GM19238 (cell line): Measurements from ENCODE around the gene PLXNA4.

Experiments used
- DNase-seq: peaks from one replicate; pipeline ENCODE4 v3.0.0; 2011; ENCODE audit warnings: low spot score; ENCODE audit not compliant: insufficient read length

PLXNA4 gene

DNA sequence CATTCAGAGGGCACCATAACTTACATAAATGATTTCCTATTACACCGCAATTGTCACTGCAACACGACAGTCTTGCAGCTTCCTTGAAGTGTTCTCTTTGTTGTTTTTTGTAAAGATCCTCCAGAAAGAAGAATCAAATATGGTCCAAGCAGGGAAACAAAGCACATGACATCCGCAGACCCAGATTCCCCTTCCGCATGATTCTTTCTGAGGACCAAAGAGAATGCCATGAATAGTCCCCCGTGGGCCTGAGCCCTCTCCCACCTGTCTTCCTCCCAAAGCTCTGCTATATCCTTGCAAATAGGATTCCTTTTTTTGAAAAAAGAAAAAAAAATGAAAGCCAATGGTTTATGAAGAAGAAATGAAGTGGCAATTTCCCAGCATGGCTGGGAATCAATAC, 10.8 kb downstream of the PLXNA4 start:
- no peak for DNase-seq

DNA sequence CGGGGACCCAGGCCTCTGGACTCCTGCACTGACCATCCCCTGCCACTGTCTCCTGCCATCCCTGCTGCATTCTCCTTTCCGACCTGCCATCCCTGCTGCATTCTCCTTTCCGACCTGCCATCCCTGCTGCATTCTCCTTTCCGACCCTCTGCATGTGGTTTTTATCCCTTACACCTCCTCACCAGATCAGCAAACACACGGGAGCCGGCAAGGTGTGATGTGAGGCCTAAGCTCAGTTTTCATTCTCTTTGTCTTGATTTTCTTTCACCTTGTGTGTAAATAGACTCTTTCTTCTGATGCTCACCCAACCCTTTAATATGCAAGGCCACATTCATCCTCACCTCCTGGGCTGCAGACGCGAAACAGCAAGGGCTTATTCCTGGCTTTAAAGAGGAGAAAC, 11.4 kb downstream of the PLXNA4 start:
- DNase-seq = no peak

DNA sequence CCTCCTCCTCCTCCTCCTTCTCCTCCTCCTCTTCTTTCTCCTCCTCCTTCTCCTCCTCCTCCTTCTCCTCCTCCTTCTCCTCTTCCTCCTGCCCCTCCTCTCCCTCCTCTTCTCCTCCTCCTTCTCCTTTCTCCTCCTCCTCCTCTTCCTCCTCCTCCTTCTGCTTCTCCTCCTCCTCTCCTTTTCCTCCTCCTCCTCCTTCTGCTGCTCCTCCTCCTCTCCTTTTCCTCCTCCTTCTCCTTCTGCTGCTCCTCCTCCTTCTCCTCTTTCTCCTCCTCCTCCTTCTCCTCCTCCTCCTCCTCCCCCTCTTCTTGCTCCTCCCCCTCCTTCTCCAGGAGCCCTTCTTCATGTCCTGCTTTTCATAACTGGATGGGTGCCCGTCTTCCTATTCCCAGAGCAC, 12.2 kb downstream of the PLXNA4 start:
- no peak for DNase-seq

DNA sequence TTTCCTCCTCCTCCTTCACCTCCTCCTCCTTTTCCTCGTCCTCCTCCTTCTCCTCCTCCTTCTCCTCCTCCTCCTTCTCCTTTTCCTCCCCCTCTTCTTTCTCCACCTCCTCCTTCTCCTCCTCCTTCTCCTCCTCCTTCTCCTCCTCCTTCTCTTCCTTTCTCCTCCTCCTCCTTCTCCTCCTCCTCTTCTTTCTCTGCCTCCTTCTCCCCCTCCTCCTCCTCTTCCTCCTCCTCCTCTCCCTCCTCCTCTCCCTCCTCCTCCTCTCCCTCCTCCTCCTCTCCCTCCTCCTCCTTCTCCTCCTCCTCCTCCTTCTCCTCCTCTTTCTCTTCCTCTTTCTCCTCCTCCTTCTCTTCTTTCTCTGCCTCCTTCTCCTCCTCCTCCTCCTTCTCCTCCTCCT, 13.6 kb downstream of the PLXNA4 start:
- no peak for DNase-seq

DNA sequence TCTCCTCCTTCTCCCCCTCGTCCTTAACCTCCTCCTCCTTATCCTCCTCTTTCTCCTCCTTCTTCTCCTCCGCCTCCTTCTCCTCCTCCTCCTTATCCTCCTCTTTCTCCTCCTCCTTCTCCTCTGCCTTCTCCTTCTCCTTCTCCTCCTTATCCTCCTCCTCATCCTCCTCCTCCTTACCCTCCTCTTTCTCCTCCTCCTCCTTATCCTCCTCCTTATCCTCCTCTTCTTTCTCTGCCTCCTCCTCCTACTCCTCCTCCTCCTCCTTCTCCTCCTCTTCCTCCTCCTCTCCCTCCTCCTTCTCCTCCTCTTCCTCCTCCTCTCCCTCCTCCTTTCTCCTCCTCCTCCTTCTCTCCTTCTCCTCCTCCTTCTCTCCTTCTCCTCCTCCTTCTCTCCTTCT, 14.5 kb downstream of the PLXNA4 start:
- DNase-seq = no peak

DNA sequence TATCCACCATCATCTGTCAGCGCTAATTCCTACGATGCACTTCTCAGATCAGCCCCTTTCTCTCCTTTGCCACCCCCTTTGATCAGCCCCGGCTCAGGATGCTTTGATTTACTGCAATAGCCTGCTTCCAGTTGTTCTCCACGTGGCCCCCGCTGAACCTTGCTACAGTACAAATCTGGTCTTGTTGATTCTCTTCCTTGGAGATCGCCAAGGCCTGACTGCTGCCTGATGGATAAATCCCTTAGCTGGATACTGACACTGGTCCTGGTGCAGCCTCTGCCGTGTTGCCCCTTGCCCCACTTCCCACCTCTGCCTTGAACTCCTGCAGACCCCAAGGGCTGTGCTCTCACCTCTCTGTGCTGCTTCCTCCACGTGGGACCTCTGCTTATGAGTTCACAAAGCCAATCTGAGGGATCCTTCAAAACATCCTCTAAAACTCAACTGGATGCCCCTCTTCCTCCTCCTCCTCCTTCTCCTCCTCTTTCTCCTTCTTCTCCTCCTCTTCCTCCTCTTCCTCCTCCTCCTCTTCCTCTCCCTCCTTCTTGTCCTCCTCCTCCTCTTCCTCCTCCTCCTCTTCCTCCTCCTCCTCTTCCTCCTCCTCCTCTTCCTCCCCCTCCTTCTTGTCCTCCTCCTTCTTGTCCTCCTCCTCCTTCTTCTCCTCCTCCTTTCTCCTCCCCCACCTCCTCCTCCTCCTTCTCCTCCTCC, 15.3 kb downstream of the PLXNA4 start:
- no peak for DNase-seq

DNA sequence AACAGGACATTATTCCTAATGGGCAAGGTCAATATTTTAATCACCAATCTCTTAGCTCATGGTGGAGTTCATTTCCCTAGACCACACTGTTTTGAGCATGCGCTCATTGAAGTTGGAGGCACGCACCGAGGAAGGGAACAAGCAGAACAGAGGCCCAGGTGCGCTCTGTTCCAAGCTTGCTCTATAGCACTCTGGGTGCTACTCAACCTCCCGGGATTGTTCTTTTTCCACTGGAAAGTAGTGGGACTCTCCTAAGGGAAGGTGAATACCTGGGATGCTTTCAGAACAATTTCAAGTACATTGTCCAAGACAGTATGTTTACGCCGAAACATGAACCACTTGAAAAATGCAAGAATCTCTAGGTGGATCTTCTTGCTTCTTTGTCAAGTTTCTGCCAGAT, 16.2 kb downstream of the PLXNA4 start:
- no peak for DNase-seq

DNA sequence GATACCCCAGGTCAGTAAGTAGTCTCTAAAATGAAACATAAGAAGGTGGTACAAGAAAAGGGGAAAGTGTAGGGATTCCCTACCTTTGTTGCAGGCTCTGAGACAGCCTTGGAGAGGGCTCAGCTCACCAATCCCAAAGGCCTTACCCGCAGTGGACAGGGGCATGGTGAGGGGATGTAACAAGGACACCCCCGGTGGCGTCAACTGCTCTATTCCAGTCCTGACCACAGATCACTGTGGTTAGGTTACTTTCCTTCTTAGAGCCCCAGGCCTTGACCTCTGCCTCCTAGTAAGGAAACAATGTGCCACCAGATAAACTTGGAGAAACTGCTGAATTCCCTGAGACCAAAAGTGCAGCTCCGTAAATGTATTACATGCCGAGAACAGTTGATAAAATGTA, 17.5 kb downstream of the PLXNA4 start:
- no peak for DNase-seq

DNA sequence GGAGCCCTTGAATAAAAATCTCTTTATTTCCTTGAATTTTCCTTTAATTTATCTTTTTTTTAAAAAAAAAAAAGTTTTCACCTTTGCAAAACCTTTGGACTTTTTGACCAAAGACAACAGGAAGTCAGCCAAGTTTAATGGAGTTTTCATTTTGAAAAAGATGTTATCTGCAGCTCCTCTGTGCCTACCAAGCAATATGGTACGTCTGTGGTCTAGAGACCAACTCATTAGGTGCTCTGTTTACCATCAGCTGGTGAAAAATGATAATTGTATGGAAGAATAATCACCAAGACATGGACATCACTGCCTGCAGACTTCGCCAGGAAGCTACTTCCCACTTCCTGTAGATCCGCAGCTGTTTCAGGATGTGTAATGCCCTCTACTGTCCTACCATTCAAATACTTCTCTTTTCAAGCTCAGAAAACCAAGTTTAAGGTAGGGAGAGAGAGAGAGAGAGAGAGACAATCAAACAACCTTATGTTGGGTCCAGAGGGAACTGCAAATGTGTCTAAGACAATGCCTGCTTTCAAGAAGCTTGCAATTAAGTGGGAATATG, 18.7 kb downstream of the PLXNA4 start:
- no peak for DNase-seq

DNA sequence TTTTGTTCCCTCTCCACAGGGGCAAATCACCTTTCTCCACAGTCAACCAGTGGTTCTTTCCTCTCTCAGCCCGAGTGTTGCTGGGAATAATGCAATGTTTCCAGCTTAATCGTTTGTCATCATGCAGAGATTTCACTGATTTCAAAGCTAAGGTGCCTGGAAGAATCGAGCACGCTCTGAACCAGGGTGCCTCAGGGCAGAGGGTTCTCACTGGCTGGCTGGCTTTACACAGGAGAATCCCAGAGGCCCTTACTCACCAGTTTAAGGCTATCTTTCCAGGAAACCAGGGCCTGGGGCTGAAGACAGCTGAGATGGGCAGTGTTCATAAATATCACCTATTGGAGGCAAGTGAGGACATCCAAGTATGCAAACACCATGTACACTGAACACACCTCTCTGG, 21.8 kb downstream of the PLXNA4 start:
- DNase-seq = no peak

DNA sequence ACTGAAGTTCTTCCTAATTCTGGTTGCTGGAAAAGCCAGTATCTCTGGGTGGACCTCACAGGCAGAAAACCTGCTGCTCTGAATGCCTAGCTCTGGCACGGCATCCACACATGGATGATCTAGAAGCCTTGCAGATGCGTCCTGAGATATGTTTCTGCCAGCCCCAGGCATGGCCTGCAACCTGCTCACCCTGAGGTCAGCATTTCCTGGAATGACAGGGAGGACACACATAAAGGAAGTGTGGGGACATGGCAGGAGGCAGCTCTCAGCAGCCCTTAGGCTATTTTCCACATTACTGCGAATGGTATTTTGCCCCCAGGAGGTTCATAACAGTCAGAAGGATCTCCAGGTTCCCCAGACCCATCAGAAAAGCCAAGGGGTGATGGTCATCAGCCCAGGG, 23.2 kb downstream of the PLXNA4 start:
- no peak for DNase-seq

DNA sequence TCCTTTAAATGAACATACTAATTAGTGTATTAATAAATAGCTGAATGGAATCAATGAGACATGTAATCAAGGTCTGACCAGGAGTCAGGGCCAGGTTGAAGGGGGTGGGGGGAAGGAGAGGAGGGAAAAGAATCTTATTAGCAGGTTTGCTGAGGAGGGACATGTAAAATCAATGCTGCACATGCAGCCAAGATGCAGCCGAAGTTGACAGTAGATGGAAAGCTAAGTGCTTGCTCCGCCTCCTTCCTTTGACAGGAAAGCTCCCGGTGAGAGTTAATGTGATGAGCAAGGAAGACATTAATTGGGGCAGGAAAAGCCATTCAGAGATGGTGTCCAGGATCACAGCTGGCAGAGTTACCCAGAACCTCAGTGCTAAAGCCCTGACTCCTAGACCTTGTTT, 24.4 kb downstream of the PLXNA4 start:
- no peak for DNase-seq

DNA sequence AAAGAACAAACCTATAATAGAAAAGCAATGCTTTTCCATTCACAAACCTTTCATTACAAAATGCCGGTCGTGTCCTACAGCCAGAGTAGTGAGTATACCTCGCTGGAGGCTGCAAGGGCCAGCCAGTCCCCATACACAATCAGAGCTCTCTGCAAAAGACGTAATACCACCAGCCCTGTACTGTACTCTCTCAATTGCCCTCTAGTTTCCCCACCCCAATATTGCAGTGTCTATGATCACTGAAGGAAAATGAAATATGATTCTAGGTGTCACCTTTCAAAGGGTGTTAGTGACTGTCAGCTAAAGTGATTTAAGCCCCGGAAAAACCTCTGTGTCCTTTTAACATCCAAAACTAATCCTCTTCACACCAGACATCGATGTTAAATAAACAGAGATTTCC, 24.8 kb downstream of the PLXNA4 start:
- no peak for DNase-seq

DNA sequence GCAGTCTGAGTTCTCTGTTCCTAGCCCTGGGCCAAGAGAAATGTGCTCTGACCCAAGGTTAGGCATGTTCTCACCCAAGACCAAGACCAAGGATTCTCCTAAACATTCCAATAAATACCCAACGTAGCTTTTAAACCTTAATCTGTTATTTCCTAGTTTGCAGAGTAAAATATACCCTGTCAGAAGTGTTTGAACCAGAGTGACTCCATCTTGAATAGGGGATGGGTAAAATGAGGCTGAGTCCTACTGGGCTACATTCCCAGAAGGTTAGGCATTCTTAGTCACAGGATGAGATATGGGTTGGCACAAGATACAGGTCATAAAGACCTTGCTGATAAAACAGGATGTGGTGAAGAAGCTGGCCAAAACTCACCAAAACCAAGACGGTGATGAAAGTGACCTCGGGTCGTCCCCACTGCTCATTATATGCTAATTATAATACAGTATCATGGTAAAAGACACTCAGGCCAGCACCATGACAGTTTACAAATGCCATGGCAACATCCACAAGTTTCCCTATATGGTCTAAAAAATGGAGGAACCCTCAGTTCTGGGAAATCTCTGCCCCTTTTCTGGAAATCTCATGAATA, 27.7 kb downstream of the PLXNA4 start:
- DNase-seq = no peak

DNA sequence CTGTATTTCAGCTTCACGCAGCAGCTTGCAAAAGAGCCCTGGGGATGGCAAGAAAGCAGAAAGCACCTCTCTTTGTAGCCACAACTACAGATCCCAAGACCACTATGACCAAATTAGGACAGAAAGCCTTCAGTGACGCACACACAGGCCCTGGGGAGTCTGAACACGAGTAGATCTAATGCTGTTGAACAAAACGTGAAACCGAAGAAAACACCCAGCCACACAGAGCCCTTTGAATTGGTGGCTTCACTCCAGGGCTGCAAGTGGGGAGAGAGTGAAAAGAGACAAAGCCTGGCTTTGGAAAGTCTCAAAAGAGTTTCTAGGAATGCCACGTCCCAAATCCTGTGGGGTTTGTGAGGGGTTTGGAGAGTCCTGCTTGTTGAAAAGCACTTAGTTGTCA, 28.4 kb downstream of the PLXNA4 start:
- DNase-seq = no peak

DNA sequence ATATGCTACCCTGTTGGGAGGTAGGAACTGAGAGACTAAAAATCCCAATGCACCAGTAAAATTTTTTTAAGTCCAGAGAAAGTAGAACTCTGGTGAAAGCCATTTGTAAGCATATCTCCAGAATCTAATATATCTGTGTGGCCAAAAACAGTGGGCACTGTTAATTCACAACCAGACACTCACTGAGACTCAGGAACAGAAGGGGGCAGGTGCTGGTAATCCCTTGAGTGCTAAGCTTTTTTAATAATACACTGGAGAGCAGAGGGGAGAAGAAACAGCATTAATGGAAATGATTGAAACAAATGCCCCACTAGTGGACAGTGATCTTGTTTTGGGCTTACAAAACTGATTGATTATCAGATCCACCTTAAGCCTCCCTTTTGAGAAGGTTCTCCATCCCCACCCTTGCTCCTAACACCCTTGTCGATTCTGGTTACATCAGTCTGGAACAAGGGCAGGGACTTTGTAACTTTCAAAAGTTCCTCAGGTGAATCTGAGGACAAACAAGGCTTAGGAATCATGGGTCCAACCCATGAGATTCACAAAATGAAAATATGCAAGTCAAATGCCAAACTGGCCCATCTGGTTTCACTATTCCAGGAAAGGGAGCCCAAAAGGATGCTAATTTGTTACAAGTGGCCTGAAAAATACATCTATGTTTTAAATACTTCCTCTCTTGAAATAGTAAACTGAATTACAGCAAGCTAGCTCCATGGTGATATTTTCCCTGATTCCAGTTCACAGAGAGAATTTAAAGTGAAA, 29.7 kb downstream of the PLXNA4 start:
- no peak for DNase-seq

DNA sequence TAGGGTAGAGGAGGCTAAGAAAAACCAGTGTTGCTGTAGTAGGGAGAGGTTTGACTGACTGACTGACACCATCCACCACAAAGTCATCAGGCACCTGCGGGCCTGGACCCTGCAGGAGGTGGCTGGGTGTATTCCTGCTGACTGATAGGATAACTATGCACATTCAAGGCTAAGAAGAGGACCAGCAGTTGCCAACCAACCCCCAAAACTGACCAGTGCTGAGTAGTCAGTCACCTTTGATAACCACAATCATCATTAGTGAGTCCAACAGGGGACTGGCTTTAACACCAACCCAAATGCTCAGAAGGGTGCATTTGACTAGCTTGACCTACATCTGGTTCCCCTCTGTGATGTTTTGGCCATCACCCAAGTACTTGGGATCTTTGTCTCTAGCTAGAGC, 30.5 kb downstream of the PLXNA4 start:
- no peak for DNase-seq

DNA sequence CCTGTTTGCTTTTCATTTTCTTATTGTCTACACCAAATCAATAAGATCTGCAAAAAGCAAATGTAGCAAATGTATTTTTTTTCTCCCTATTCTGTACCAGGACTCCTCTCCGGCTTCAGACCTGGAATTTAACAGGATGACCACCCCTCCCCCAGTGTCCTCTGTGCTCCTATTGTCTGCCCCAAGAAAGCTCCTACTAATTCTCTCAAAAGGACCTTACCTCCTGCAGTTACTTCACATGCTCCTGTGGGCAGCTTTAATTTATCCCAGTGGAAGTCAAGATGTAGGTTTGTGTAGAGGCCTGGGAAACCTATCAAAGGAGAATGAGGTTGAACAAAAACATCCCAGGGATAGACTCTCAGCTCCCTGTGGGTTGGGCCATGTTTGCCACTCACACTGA, 31.3 kb downstream of the PLXNA4 start:
- no peak for DNase-seq

DNA sequence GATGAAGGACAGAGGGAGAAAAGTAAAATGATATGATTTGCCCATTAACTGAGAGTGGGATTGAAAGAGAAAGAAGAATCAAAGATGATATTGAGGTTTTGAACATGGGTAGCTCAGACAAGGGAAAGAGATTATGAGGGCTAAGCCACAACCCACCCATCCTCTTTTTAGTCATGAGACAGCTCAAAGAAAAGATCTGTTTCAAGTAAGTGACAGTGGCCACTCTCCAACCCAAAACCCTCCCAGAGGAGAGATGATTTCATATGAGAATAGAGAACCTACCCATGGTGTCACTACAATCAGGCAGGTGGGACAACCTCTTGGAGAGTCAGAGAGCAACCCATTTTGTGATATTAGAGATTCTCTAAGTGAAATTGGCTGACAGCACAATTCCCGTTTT, 32.2 kb downstream of the PLXNA4 start:
- DNase-seq = no peak

DNA sequence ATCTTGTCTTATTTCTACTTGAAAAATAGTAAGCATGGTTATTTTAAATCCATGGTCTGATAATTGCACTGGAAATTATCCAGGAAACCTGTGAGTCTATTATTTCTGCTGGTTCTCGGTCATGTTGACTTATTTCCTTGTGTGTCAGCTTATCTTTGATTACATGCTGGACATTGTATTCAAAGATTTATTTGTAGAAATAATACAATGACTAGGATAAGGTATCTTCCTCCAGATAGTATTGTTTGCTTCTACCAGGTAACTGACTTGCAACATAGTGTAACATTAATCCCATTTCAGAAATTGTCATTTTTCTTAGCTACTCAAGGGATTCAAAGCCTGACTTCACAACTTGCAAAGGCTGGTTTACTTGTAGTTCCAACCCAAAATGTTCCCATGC, 33.4 kb downstream of the PLXNA4 start:
- DNase-seq = no peak

DNA sequence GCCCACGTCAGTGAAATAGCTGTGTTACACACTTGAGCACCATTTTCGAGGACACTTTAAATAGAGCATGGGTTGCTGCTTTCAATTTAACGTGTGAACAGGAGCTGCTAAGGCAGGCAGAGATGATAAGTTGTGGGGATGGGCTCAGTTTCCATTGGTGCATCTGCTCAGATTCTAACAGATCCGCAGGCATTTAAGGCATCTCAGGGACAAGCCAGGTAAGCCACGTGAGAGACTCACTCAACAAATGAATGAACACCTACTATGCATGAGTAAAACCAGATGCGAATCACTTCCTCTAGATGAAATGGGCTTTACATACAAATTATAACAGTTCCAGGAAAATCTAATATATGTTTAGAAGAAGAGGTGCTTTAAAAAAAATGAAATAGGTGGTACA, 34.6 kb downstream of the PLXNA4 start:
- no peak for DNase-seq

DNA sequence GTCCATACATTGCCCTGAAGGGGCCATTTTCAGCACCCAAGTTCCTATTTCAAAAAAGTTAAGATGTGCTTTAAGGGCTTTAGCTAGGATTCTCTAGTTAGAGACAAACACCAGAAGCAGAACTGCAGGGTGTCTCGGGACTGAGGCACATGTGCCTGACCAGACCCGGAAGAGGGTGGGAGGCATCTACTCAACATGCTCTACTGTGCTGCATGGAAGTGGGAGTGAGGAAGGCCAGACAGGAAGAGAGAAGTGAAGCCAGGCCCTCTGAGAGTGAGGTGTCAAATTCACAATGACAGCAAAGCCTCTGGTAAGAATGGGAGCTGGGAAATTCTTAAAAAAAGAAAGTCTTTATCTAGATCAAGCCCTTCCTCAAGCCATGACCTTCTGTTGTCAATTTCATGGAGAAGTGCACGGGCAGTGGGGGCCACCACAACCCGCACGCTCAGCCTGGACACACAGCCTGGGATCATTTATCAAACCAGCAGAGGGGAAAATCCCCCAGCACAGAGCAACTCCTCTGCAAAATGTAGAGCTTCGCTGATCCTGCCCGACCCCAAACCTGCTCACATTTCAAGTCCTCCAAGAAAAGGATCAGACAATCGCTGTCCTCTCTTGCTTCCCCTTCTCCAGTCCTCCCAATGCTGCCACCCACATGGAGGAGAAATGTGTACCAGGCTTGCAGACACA, 38.7 kb downstream of the PLXNA4 start:
- DNase-seq = no peak
